Activated T-cell treated with anti-CD3 and anti-CD28 coated beads, Interleukin-2, amount 50 U/mL, for 4 hours (primary cell): ENCODE measurements around the gene AFP. TPM values are rescaled to one million over a fixed set of nuclear protein-coding genes. Genes with fewer than 3 reads are reported as not detected.

Experiments
- ATAC-seq, 2 donors: fragments of 200-7000 bp; cut with Tn5 transposase; one replicate each; pipeline ENCODE4 v1.10.0; 2021
- DNase-seq: peaks from one replicate; pipeline ENCODE4 v3.0.0-alpha.2; 2020
- H3K27me3 Mint-ChIP-seq: one replicate; pipeline ENCODE4 v1.8.0; 2021; ENCODE audit warnings: low read depth, mixed read lengths
- H3K36me3 Mint-ChIP-seq: one replicate; pipeline ENCODE4 v1.8.0; 2022; ENCODE audit warnings: mixed read lengths; ENCODE audit not compliant: insufficient read depth
- H3K4me1 Mint-ChIP-seq: one replicate; pipeline ENCODE4 v1.8.0; 2021; ENCODE audit warnings: low read depth, mixed read lengths
- H3K4me3 Mint-ChIP-seq: one replicate; pipeline ENCODE4 v1.8.0; 2021; ENCODE audit warnings: mild to moderate bottlenecking, moderate library complexity, mixed read lengths
- H3K9me3 Mint-ChIP-seq: one replicate; pipeline ENCODE4 v1.8.0; 2021; ENCODE audit warnings: mixed read lengths
- total RNA-seq, 3 donors: library from RNA; stranded (reverse); gene quantifications; one replicate each; pipeline ENCODE4 v1.2.1, GENCODE V29; 2021

The AFP gene
- total RNA-seq, 3 donors from 2014 or later: 0.68 to 1.2 (median 0.95) TPM

- Mint-ChIP-seq H3K4me3 (no peak overlapping the region), H3K9me3 (no peaks in the 10 kb centered on the region), H3K36me3 (no peaks in the 10 kb centered on the region), H3K27me3 (peaks cover 2% of the 10 kb centered on the region), H3K4me1 (no peaks in the 10 kb centered on the region)
- DNase-seq: no peak
- no peak for ATAC-seq
These were observed 14.1 kb upstream of the AFP start for GRCh38 chr4:73421708-73422457.

- H3K9me3 Mint-ChIP-seq: no peaks in the 10 kb centered on the region
- DNase-seq (no peak), ATAC-seq (no peak)
- H3K4me1 Mint-ChIP-seq: no peaks in the 10 kb centered on the region
- H3K36me3 Mint-ChIP-seq: no peaks in the 10 kb centered on the region
- no peak overlapping the region for H3K4me3 Mint-ChIP-seq
- peaks cover 3% of the 10 kb centered on the region for H3K27me3 Mint-ChIP-seq
These were observed 13.6 kb upstream of the AFP start for GRCh38 chr4:73422458-73422752.

- no peaks in the 10 kb centered on the region for H3K9me3 Mint-ChIP-seq
- H3K36me3 Mint-ChIP-seq: no peaks in the 10 kb centered on the region
- H3K4me3 Mint-ChIP-seq: no peak overlapping the region
- H3K4me1 Mint-ChIP-seq: no peaks in the 10 kb centered on the region
- ATAC-seq (no peak), DNase-seq (no peak)
- H3K27me3 Mint-ChIP-seq: peaks cover 3% of the 10 kb centered on the region
These were observed 12.8 kb upstream of the AFP start for GRCh38 chr4:73423184-73423583.

- Mint-ChIP-seq H3K27me3 (peaks cover 1% of the 10 kb centered on the region), H3K4me3 (no peak overlapping the region), H3K4me1 (no peaks in the 10 kb centered on the region), H3K9me3 (no peaks in the 10 kb centered on the region), H3K36me3 (no peaks in the 10 kb centered on the region)
- no peak for DNase-seq
- ATAC-seq: no peak
These were observed 9.4 kb upstream of the AFP start for GRCh38 chr4:73426666-73427065.

GRCh38 chr4:73429118-73429517 is 6.9 kb upstream of the AFP start:
- Mint-ChIP-seq H3K4me1 (no peaks in the 10 kb centered on the region), H3K27me3 (peaks cover 4% of the 10 kb centered on the region), H3K4me3 (no peak overlapping the region), H3K9me3 (no peaks in the 10 kb centered on the region), H3K36me3 (no peaks in the 10 kb centered on the region)
- DNase-seq (no peak), ATAC-seq (no peak)

- no peaks in the 10 kb centered on the region for H3K4me1 Mint-ChIP-seq
- no peak for DNase-seq
- no peaks in the 10 kb centered on the region for H3K36me3 Mint-ChIP-seq
- H3K27me3 Mint-ChIP-seq: peaks cover 4% of the 10 kb centered on the region
- H3K9me3 Mint-ChIP-seq: no peaks in the 10 kb centered on the region
- H3K4me3 Mint-ChIP-seq: no peak overlapping the region
- no peak for ATAC-seq
These were observed 6.0 kb upstream of the AFP start for GRCh38 chr4:73429826-73430587.

GRCh38 chr4:73431813-73432168 is 4.2 kb upstream of the AFP start:
- no peaks in the 10 kb centered on the region for H3K9me3 Mint-ChIP-seq
- H3K4me3 Mint-ChIP-seq: no peak overlapping the region

GRCh38 chr4:73432169-73433000 is 3.6 kb upstream of the AFP start:
- no peaks in the 10 kb centered on the region for H3K9me3 Mint-ChIP-seq
- ATAC-seq (no peak), DNase-seq (no peak)
- H3K27me3 Mint-ChIP-seq: peaks cover 3% of the 10 kb centered on the region
- H3K4me3 Mint-ChIP-seq: no peak overlapping the region
- no peaks in the 10 kb centered on the region for H3K36me3 Mint-ChIP-seq
- no peaks in the 10 kb centered on the region for H3K4me1 Mint-ChIP-seq

More at GRCh38 chr4:73431813-73432168, 4.2 kb upstream of the AFP start:
- Mint-ChIP-seq H3K4me1 (no peaks in the 10 kb centered on the region), H3K27me3 (peaks cover 4% of the 10 kb centered on the region), H3K36me3 (no peaks in the 10 kb centered on the region)
- DNase-seq (no peak), ATAC-seq (no peak)

GRCh38 chr4:73433140-73433539 is 2.9 kb upstream of the AFP start:
- ATAC-seq: no peak
- H3K36me3 Mint-ChIP-seq: no peaks in the 10 kb centered on the region
- no peaks in the 10 kb centered on the region for H3K4me1 Mint-ChIP-seq
- H3K9me3 Mint-ChIP-seq: no peaks in the 10 kb centered on the region
- no peak for DNase-seq
- H3K4me3 Mint-ChIP-seq: no peak overlapping the region
- H3K27me3 Mint-ChIP-seq: peaks cover 3% of the 10 kb centered on the region

GRCh38 chr4:73434311-73434710 is 1.7 kb upstream of the AFP start:
- Mint-ChIP-seq H3K4me3 (no peak overlapping the region), H3K4me1 (no peaks in the 10 kb centered on the region), H3K36me3 (no peaks in the 10 kb centered on the region), H3K9me3 (no peaks in the 10 kb centered on the region), H3K27me3 (peaks cover 3% of the 10 kb centered on the region)
- DNase-seq: no peak
- ATAC-seq: no peak

GRCh38 chr4:73436674-73437557 is 895 bp downstream of the AFP start:
- no peak for ATAC-seq
- no peaks in the 10 kb centered on the region for H3K36me3 Mint-ChIP-seq
- H3K4me3 Mint-ChIP-seq: no peak overlapping the region
- H3K27me3 Mint-ChIP-seq: peaks cover 5% of the 10 kb centered on the region
- H3K9me3 Mint-ChIP-seq: no peaks in the 10 kb centered on the region
- no peaks in the 10 kb centered on the region for H3K4me1 Mint-ChIP-seq
- no peak for DNase-seq

GRCh38 chr4:73437558-73437956 is 1.5 kb downstream of the AFP start:
- Mint-ChIP-seq H3K4me1 (no peaks in the 10 kb centered on the region), H3K27me3 (peaks cover 2% of the 10 kb centered on the region), H3K9me3 (no peaks in the 10 kb centered on the region), H3K36me3 (no peaks in the 10 kb centered on the region), H3K4me3 (no peak overlapping the region)
- ATAC-seq (no peak), DNase-seq (no peak)

- H3K9me3 Mint-ChIP-seq: no peaks in the 10 kb centered on the region
- no peak overlapping the region for H3K4me3 Mint-ChIP-seq
- no peaks in the 10 kb centered on the region for H3K4me1 Mint-ChIP-seq
- no peaks in the 10 kb centered on the region for H3K36me3 Mint-ChIP-seq
- DNase-seq (no peak), ATAC-seq (no peak)
- peaks cover 2% of the 10 kb centered on the region for H3K27me3 Mint-ChIP-seq
These were observed 2.0 kb downstream of the AFP start for GRCh38 chr4:73438048-73438447.
